Erythroblast (primary cell): Measurements from ENCODE around the gene PTPN5.

Source experiments
- GATA1 ChIP-seq: IDR thresholded peaks from 2 replicates; pipeline ENCODE4 v1.6.1; 2011; ENCODE audit warnings: low read depth, mild to moderate bottlenecking, control low read depth, low read length, moderate library complexity
- POLR2A ChIP-seq: IDR thresholded peaks from 2 replicates; pipeline ENCODE4 v1.6.1; 2011; ENCODE audit warnings: mild to moderate bottlenecking, low read length

DNA sequence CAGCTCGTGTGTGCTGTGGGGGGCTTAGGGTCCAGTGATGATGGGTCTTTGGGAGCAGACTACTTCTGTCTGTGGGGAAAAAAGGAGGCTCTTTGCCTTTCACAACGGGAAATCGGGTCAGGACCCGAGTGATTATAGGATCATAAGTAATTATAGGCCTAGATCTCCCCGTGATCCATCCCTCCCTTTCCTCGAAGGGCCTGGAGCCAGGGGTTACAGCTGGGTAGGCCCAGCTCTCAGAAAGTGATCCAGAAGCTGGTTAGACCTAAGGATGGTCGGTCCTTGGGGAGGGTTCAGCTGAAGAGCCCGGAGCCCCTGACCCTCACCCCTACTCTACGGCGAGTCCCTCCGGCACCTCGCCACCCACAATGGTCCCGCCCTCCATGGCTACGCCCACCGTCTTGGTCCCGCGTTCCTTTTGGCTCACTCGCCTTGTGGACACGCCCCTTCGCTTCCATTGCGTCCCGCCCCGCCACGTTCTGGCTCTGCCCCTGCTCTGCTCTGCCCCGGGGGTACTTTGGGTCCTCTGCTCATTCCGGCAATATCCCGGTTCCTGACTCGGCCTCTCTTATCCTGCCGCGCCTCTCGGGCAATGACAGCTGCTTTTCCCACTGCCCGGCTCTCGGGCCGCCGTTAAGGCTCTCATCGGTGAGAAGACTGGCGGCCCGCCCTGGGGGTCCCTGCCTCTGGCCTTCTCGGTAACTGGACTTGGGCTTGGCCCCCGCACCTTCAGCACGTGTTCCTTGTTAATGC lies 70.6 kb downstream of the PTPN5 start:
- TF ChIP-seq POLR2A: no peak
- no peak for TF ChIP-seq GATA1
